Jurkat, Clone E6-1 (cell line): Measurements from ENCODE around the gene UCN.

Source experiments
- DNase-seq: peaks from one replicate; pipeline ENCODE4 v3.0.0-alpha.2; 2011; ENCODE audit warnings: low read depth, low spot score
- H3K4me3 ChIP-seq: 2 replicates; pipeline ENCODE4 v1.5.1; 2011; ENCODE audit warnings: mild to moderate bottlenecking, low read length, control low read depth, moderate library complexity

UCN gene

DNA sequence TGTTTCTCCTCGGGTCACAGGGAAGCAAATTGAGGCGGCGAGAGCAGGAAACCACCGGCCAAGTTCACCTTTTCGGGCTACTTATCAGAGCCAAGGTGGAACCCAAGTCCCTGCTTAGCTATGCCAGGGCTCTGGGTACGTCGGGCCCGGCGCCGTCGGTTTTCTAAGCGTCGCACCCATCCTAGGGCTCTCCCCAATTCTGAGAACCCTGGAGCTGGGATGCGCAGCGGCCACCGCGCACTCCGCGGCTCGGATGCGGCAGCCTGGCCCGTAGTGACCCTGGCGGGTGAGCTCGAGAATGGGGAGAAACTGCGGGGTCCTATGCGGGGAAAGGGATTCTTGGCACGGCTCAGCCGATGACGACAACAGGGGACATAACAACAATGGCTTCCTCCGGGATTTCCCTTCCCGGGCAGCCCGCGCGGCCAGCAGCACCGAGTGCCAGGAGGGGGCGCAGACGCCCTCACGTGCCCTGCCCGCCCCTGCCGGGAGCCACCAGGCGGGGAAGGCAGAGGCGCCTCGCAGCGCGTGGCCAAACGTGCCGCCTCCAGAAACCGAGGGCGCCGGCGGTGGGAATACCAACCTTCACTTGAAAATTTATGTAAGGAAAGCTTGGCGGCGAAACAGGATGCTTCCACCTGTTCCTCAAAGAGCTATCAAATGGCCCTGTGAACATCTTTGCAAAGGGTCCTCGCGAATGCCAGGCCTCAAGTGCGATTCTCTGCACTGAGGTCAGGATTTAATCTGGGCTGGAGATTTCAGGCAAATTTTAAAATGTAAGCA lies 43.3 kb downstream of the UCN start:
- peak; percentile 58 for DNase-seq
- H3K4me3 ChIP-seq = peak overlapping the region; percentile 51

DNA sequence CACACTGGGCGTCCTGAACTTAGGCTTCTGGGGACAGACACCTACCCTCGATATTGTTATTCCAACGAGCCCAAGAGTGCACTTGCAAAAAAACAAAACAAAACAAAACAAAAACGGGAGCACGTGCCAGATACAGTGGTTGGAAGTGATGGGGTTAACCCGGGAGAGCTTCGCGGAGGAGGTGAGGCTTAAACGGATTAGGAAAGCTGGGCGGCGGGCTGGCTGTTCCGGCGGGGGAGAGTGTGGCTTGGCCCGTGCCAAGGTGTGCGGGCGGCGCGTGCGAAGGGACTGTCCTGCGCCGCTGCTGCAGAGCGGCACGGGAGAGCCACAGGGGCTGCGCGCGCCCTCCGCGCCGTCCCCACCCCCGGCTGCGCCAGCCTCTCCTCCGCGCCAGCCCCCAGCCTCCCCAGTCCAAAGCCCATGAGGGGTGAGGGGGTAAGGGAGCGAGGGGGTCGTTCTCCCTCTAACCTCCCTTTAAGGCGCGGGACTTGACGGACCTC lies 43.9 kb downstream of the UCN start:
- DNase-seq = no peak

DNA sequence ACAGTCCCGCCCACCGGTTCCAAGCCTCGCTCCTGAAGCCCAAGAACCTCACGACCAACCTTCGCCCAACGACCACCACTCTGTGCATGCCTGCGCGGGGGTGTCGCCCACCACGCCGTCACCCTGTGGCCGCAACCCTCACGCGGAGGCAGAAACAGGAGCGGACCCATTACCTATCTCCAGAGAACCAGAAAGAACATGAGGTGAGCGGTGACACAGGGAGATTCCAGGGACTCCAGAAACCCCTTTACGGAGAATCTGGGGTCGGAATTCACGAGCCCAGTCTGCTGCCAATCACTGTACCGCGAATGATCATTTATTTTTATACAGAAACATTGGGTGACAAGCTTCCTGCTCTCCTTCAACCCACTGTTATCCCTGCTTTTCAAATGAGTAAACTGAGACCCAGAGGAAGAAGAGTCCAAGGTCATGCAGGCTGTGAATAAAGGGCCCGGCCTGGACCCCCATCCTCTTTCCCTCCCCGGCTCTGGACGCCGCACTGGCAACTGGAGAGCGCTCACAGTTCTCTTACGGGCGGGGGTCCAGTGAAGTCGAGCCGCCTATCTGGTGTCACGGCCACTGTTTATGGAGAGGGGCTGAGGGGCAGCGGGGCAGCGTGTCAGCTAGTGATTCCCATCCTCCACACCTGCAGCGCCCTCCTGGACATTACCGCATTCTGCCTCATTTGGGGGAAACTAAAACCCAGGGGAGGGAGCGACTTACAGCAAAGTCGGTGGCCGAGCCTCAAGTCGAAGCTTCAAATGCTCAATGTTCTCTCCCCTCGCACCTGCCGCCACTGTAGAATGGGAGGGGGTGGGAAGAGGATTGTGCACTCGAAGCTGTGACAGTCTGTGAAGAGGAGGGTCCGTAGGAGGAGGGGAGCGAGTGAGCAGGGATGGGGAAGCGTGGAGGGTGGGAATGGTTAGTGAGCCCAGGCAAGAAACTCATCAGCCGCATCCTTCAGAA lies 44.7 kb downstream of the UCN start:
- DNase-seq = no peak

More for the DNA sequence above, 43.9 kb downstream of the UCN start:
- H3K4me3 ChIP-seq = peak overlapping the region; percentile 51

DNA sequence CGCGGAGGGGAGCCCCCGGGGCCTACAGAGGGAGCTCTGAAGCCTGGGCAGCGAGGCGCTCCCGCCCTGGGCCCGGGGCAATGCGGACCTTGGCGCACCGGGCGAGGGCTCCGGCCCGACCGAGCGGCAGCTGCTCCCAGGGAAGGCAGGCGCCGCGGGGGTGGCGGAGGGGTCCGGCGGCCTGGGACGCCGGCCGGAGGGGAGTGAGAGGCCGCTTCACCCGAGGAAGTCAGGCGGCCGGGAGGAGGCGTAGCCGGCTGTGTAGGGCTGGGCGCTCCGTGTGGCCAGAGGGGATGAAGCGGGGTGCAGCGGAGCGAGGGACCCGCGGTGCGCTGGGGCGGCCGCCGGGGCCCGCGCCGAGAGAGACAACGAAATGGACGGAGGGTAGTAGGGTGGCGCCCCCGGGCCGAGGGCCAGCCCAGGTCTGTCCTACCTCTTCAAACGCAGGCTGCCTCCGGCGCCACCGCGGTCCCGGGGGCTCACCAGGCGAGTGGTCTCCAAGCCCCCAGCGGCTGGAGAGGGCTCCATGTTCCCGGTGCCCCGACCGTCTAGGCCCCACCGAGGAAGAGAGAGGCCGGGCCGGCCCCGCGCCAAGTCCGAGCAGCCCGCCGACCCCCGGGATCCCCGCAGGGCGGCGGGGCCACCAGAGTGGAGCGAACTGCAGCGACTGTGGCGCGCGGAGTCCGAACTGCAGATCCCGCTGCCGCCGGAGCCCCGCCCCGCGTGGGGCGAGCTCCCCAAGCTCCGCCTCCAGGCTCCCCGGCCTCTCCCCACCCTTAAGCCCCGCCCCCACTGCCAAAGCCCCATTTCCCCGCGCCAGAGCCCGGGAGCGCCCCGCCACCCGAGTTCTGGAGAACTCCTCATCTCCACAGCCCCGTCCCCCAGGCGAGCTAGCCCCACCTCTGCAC lies 45.6 kb downstream of the UCN start, which contains the start of gene SLC30A3:
SLC30A3 (minus strand) TSS at position 669 of the 908 bp plus-strand sequence; CDS start at position 528, 141 bp downstream.
- peak; percentile 38 for DNase-seq
- peak within 1 kb of the TSS; percentile 57 for H3K4me3 ChIP-seq

More for the DNA sequence above, 44.7 kb downstream of the UCN start:
- peak overlapping the region; percentile 57 for H3K4me3 ChIP-seq

DNA sequence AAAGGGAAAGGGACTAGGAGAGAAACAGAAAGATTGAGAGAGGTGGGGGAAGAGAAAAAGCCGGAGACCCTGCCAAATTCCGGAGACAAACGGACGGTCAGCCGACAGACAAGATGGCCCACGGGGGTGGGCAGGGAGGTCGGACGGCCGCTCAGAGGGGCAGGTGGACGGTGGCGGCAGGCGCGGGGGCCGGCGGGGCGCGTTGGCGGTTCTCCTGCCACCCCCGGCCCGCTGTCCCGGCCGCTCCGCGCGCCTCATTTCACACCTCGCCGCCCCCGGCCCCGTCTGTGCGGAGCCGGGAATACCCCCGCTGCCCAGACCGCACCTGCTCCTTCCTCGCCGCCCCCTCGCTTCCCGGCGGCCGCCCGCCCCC lies 46.3 kb downstream of the UCN start:
- no peak for DNase-seq
- no peak overlapping the region for H3K4me3 ChIP-seq

DNA sequence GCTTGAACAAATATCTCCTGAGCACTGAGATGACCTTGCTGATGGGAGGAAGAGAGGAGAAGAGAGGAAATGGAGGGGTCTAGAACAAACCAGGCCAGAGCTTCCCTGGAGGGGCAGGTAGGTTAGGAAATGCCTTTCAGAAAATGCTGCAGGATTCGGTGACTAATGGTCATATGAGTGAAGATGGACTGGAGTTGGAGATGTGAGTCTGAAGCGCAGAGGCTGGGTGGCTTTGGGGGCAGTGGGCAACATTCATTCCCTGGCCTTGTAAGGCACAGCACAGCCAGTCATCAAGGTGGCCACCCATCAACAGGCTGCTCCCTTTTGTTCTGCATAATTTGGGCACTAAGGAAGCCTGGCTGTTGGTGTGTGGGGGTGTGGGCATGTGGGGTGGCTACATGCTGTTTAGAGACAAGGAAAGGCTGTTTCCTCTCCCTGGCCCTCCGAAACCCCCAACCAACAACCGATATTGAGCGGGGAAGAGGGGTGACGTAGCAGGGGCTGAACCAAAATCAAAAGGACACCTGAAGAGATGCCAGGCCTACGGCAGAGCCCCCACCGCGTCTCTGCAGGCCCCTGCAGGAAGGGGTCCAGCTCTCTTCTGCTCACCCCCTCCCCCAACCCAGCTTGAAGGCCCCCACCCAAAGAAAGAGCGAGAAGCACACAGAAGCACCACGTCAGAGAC lies 46.9 kb downstream of the UCN start:
- no peak for DNase-seq
- H3K4me3 ChIP-seq = no peak overlapping the region

DNA sequence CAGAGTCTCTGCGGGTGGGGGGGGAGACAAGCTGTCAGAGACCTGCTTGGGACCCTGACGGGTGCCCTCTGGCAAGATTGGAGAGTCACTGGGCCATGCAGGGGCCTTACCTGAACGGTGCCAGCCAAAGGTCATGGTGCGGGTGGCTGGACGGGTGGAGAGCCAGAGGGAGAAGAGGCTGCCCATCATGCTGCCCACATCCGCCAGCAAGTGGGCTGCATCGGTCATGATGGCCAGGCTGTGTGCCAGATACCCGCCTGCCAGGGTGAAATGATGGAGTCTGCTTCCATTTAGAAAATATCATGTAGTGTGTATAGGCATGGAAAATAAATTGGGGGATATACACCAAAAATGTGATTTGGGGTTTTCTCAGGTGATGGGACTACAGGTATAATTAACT lies 50.2 kb downstream of the UCN start:
- no peak for DNase-seq
- no peak overlapping the region for H3K4me3 ChIP-seq
